ENCODE data around the gene SPTB. TPM values are rescaled to one million over a fixed set of nuclear protein-coding genes. Genes with fewer than 3 reads are reported as not detected.

Gene SPTB
- total RNA-seq, 1 donor from 2014 or later, result 8.9 TPM

GRCh38 chr14:64756712-64757111, 123.0 kb downstream of the SPTB start:
- Mint-ChIP-seq H3K27me3 (ENCODE audit: low read depth) (no peaks in the 10 kb centered on the region), H3K4me1 (peaks cover 62% of the 10 kb centered on the region), H3K27ac (peak overlapping the region; percentile 98), H3K4me3 (no peak overlapping the region), H3K36me3 (no peaks in the 10 kb centered on the region), H3K9me3 (no peaks in the 10 kb centered on the region)
- TF ChIP-seq, protein P1, sequence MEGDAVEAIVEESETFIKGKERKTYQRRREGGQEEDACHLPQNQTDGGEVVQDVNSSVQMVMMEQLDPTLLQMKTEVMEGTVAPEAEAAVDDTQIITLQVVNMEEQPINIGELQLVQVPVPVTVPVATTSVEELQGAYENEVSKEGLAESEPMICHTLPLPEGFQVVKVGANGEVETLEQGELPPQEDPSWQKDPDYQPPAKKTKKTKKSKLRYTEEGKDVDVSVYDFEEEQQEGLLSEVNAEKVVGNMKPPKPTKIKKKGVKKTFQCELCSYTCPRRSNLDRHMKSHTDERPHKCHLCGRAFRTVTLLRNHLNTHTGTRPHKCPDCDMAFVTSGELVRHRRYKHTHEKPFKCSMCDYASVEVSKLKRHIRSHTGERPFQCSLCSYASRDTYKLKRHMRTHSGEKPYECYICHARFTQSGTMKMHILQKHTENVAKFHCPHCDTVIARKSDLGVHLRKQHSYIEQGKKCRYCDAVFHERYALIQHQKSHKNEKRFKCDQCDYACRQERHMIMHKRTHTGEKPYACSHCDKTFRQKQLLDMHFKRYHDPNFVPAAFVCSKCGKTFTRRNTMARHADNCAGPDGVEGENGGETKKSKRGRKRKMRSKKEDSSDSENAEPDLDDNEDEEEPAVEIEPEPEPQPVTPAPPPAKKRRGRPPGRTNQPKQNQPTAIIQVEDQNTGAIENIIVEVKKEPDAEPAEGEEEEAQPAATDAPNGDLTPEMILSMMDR (IDR thresholded peaks at IDR 0.05; ENCODE audit: unreplicated experiment), result no peak
- no peak for DNase-seq (ENCODE audit: low spot score in 2 of 2, unreplicated experiment in 2 of 2)

GRCh38 chr14:64755781-64756221, 123.9 kb downstream of the SPTB start:
- no peaks in the 10 kb centered on the region for H3K9me3 Mint-ChIP-seq
- TF ChIP-seq, protein P1 (IDR thresholded peaks at IDR 0.05; ENCODE audit: unreplicated experiment), result no peak
- H3K27me3 Mint-ChIP-seq (ENCODE audit: low read depth), result no peaks in the 10 kb centered on the region
- no peak overlapping the region for H3K4me3 Mint-ChIP-seq
- H3K27ac Mint-ChIP-seq, result peak overlapping the region; percentile 98
- H3K4me1 Mint-ChIP-seq, result peaks cover 53% of the 10 kb centered on the region
- peaks cover 3% of the 10 kb centered on the region for H3K36me3 Mint-ChIP-seq
- DNase-seq (ENCODE audit: low spot score in 2 of 2, unreplicated experiment in 2 of 2), result no peak

DNA sequence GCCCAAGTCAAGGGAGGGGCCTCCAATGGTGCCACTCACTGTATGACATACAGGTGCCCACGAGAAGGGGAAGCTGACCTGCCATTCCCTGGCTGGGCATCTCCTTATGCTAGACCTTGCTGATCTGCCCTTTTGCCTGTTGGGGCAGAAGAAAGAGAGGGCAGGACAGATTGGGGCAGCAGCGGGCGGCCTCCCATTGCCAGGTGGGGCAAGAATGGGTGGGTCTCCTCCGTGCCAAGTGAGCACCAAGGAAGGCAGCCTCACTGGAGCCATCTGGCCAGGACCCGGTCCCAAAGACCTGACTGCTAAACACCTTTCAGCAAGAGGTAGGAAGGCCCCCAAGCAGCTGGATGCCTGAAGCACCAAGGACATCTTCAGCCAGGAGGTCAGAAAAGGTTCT, 125.0 kb downstream of the SPTB start:
- H3K27me3 Mint-ChIP-seq (ENCODE audit: low read depth), result no peaks in the 10 kb centered on the region
- peaks cover 42% of the 10 kb centered on the region for H3K4me1 Mint-ChIP-seq
- no peak overlapping the region for H3K27ac Mint-ChIP-seq
- no peak overlapping the region for H3K4me3 Mint-ChIP-seq
- peaks cover 3% of the 10 kb centered on the region for H3K36me3 Mint-ChIP-seq
- no peak for DNase-seq (ENCODE audit: low spot score in 2 of 2, unreplicated experiment in 2 of 2)
- TF ChIP-seq, protein P1 (IDR thresholded peaks at IDR 0.05; ENCODE audit: unreplicated experiment), result no peak
- no peaks in the 10 kb centered on the region for H3K9me3 Mint-ChIP-seq

- no peaks in the 10 kb centered on the region for H3K27me3 Mint-ChIP-seq (ENCODE audit: low read depth)
- H3K4me3 Mint-ChIP-seq, result no peak overlapping the region
- TF ChIP-seq, protein P1 (IDR thresholded peaks at IDR 0.05; ENCODE audit: unreplicated experiment), result no peak
- no peaks in the 10 kb centered on the region for H3K9me3 Mint-ChIP-seq
- no peak for DNase-seq (ENCODE audit: low spot score in 2 of 2, unreplicated experiment in 2 of 2)
- peaks cover 35% of the 10 kb centered on the region for H3K4me1 Mint-ChIP-seq
- H3K36me3 Mint-ChIP-seq, result peaks cover 3% of the 10 kb centered on the region
- H3K27ac Mint-ChIP-seq, result no peak overlapping the region
Observed at GRCh38 chr14:64753999-64754398, 125.7 kb downstream of the SPTB start.

GRCh38 chr14:64753374-64753773, 126.3 kb downstream of the SPTB start:
- H3K9me3 Mint-ChIP-seq, result no peaks in the 10 kb centered on the region
- TF ChIP-seq, protein P1 (IDR thresholded peaks at IDR 0.05; ENCODE audit: unreplicated experiment), result no peak
- H3K27me3 Mint-ChIP-seq (ENCODE audit: low read depth), result no peaks in the 10 kb centered on the region
- DNase-seq (ENCODE audit: low spot score in 2 of 2, unreplicated experiment in 2 of 2), result no peak
- H3K4me1 Mint-ChIP-seq, result peaks cover 28% of the 10 kb centered on the region
- no peak overlapping the region for H3K4me3 Mint-ChIP-seq
- peaks cover 3% of the 10 kb centered on the region for H3K36me3 Mint-ChIP-seq
- no peak overlapping the region for H3K27ac Mint-ChIP-seq

DNA sequence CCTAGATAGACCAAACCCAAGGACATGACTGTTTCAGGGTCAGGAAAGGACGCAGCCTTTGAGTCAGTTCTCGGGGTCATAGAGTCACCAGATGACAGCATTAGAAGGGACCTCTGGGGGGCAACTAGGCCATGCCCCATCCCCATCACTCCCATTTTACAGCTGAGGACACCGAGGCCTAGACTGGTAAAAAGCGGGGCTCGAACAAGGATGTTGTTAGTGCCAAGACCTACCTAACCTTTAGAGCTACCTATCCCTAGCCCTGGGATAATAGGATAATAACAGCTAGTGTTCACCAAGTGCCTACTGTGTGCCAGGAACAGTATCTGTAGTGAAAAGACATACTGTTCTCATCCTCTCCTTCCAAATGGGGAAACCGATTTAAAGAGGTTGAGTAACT, 126.8 kb downstream of the SPTB start:
- H3K27me3 Mint-ChIP-seq (ENCODE audit: low read depth), result no peaks in the 10 kb centered on the region
- TF ChIP-seq, protein P1 (IDR thresholded peaks at IDR 0.05; ENCODE audit: unreplicated experiment), result no peak
- H3K9me3 Mint-ChIP-seq, result no peaks in the 10 kb centered on the region
- DNase-seq (ENCODE audit: low spot score in 2 of 2, unreplicated experiment in 2 of 2), result no peak
- H3K36me3 Mint-ChIP-seq, result peaks cover 4% of the 10 kb centered on the region
- H3K27ac Mint-ChIP-seq, result no peak overlapping the region
- peaks cover 24% of the 10 kb centered on the region for H3K4me1 Mint-ChIP-seq
- H3K4me3 Mint-ChIP-seq, result no peak overlapping the region
